GM21447 (cell line): ENCODE measurements around the gene TMEM79.
"Not testable (repeated sequence)": the region's sequence is repeated elsewhere in the genome, so short reads cannot be mapped to it uniquely, and the experiment has no call there.

Experiments
- ATAC-seq: cut with Tn5 transposase; IDR thresholded peaks from one replicate; pipeline ENCODE4 v1.9.1; 2021; ENCODE audit not compliant: unreplicated experiment

TMEM79 gene

DNA sequence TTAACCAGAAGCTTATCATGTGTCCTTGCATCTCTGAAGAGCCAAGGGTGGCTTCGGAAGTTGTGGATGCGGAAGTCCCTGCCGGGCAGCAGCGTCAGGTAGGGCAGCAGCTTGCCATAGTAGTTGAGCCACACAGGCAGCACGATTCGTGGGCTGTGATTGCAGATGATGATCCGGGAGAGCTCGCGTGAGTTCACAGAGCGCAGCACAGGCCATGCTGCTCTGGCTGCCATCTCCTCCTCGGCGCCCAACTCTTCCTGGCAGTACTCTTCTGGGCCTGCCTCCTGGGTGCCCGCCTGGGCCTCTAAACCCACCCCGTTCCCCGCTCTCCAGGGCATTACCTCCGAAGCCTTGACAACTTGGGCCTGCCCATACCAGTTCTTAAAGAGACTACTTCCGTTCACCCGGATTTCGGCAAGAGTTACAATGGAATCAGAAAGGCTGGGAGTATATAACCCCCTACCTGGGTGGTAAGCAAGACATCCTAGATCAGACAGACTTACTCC, 14.8 kb downstream of the TMEM79 start, which contains the start of gene VHLL:
Gene VHLL, minus strand, starts transcription at position 456 of the 506 bp plus-strand sequence. Its CDS starts 118 bp downstream, at position 338.
- no peak for ATAC-seq

DNA sequence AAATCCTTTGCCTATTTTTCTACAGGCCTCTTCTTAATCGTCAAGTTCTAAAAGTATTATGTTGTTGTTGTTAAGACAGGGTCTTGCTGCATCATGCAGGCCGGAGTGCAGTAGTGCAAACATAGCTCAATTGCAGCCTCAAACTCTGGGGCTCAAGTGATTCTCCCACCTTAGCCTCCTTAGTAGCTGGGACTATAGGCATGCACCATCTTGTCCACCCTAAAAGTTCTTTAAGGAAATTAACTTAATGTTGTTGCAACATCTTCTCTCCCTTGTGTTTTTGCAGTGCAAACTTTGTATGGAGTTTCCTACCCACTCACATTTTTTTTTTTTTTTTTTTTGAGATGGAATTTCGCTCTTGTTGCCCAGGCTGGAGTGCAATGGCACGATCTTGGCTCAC, 19.1 kb downstream of the TMEM79 start:
- ATAC-seq, result no peak

- no peak for ATAC-seq
Observed at GRCh38 chr1:156305215-156305614, 21.1 kb downstream of the TMEM79 start.

DNA sequence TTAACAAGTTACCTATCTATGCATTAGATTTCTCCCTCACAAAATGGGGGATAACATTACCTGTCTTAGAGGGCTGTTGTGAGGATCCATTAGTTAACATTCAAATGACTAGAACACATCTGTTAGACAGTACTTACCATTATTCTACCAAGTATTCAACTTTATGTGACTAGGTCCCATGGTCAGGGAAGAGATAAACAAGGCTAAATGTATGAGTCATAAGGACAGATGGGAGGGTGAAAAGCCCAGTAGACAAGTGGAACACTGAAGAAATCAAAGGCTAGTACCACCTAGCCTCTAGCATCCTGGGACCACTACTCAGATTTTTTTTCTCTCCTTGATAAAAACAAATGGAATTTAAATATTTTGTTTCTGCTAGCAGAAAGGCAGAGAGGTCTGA, 24.0 kb downstream of the TMEM79 start:
- no peak for ATAC-seq

DNA sequence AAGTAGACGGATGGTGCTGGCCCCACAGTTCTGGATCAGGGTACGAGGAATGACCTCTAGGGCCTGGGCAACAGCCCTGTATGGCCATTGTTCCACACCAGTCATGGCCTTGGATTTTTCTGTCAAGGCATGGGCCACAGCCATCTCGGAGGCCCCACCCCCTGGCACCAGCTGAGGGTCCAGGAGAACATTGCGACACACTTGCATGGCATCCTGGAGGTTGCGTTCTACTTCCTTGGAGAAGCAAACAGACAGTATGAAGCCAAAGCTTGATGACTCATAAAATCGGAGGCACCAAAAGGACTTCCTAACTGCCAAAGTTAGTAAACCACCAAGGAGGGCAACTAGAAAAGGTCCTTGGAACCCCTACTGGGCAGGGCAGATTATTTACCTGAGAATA, 26.8 kb downstream of the TMEM79 start:
- no peak for ATAC-seq

GRCh38 chr1:156316909-156317308, 32.8 kb downstream of the TMEM79 start:
- ATAC-seq, result no peak

- ATAC-seq, result no peak
Observed at GRCh38 chr1:156319664-156320063, 35.5 kb downstream of the TMEM79 start.

DNA sequence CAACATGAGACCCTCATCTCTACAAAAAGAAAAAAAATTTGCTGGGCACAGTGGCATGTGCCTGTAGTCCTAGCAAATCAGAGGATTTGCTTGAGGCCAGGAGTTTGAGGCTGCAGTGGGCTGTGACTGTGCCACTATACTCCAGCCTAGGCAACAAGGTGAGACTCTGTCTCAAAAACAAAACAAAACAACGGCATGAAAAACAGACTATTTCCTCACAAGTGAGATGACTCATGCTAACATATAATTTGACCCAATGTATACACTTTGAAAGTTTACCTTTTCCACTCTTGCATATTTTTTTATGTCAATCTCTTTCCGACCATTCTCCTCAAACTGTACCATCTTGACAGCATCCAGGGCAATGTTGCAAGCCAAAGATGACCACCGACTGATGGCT, 36.4 kb downstream of the TMEM79 start:
- no peak for ATAC-seq

DNA sequence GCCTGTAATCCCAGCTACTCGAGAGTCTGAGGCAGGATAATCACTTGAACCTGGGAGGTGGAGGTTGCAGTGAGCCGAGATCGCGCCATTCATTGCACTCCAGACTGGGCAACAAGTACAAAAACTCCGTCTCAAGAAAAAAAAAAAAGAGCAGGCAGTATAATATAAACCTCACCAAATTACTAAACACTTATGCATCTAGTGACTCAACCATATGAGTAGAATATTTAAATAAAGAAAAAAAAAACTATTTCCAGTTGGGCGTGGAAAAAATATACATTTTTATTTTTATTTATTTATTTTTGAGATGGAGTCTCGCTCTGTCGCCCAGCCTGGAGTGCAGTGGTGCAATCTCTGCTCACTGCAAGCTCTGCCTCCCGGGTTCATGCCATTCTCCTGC, 39.1 kb downstream of the TMEM79 start:
- not testable (repeated sequence) for ATAC-seq

DNA sequence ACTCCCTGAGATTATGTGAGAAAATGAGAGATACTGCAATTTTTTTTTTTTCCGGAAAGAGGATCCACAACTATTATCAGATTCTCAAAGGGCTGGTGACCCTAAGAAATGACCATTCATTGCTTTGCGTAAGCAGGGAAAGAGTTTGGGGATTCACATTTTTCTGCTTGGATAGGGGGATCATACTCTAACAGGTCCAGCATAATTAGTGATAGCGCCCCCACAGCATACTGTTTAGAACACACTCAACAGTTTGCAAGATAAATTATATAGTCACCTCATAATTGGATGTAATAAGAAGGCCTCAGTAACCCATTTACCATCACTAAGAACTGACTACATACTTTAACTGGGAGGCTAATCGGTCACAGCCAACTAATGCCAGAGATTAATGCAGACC, 52.1 kb downstream of the TMEM79 start:
- ATAC-seq, result no peak

GRCh38 chr1:156337052-156337887, 53.1 kb downstream of the TMEM79 start:
- no peak for ATAC-seq

DNA sequence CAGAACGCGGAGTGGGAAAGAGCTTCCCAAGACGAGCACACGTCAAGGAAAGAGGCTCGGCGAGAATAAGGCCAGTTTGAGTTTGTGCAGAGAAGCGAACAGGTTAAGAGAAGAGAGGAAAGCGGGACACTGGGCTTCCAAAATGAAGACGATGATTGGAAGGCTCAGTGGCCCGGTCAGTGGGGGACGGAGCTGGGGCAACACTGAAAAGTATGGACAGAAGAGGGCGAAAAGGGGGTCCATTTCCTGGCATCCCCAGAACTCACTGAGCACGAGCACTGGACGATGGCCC, 53.7 kb downstream of the TMEM79 start:
- ATAC-seq, result peak; percentile 21

DNA sequence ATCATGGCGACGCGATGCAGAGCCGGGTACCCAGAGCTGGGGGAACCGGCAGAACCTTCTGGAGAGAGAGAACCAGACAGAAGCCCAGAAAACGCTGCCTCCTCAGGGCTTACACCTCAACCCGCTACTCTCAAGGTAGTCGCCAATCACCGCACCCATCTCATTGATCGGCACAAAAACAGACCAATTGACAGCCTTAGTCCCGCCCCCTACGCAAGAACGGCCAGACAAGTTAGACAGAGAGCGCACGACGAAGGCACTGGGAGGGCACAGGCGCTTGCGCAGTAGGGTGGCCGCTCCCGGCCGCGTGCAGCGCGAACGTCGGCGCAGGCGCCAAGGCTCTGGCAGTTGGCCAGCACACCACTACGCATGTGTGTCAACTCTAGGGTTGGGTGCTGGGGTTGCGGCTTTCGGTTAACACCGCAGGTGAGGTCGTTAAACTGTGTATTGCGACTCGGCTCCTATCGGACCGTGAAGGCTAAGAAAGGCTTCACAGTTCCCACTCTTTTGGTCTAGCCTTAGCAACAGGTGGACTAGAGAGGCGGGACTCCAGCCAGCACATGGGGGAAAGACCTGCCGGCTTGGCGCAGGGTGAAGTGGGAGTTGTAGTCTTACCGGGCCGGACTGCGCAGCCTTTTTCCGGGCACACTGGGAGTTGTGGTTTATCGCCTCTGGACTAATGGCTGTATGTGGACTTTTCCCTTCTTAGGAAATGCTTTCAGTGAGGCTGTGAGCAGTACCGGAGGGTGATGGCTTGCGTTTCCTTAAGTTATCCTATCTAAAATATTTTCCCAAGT, 54.3 kb downstream of the TMEM79 start, which contains the start of the genes CCT3 and TSACC:
Gene CCT3, minus strand, starts transcription at position 113 of the 797 bp plus-strand sequence. Its CDS starts 108 bp downstream, at position 5.
Gene TSACC, plus strand, starts transcription at position 347 of the 797 bp plus-strand sequence. CDS start 1,232 bp downstream, outside the sequence.
- ATAC-seq, result peak; percentile 94
